Lower lobe of right lung (tissue), 2 donors: ENCODE data around the gene NLRC4. TPM values are rescaled to one million over a fixed set of nuclear protein-coding genes. Genes with fewer than 3 reads are reported as not detected.

Source experiments
- ATAC-seq, 2 donors: fragments of 200-7000 bp; cut with Tn5 transposase; one replicate each; pipeline ENCODE4 v1.9.1; 2020 to 2022; ENCODE audit warnings: mild to moderate bottlenecking in 2 of 2, moderate library complexity in 2 of 2
- DNase-seq: peaks from one replicate; pipeline ENCODE4 v3.0.0-alpha.2; 2020
- H3K27ac ChIP-seq: fragments of 200-600 bp; one replicate; pipeline ENCODE4 v1.8.0; 2022
- H3K27me3 ChIP-seq: fragments of 200-600 bp; one replicate; pipeline ENCODE4 v1.8.0; 2022; ENCODE audit warnings: low read depth
- H3K36me3 ChIP-seq: fragments of 200-600 bp; one replicate; pipeline ENCODE4 v1.8.0; 2022; ENCODE audit warnings: mild to moderate bottlenecking
- H3K4me1 ChIP-seq: fragments of 200-600 bp; one replicate; pipeline ENCODE4 v1.8.0; 2022
- H3K4me3 ChIP-seq: fragments of 200-600 bp; one replicate; pipeline ENCODE4 v1.8.0; 2022; ENCODE audit warnings: mild to moderate bottlenecking
- H3K9me3 ChIP-seq: fragments of 200-600 bp; one replicate; pipeline ENCODE4 v1.8.0; 2022
- CTCF ChIP-seq: fragments of 200-600 bp; IDR thresholded peaks from one replicate; pipeline ENCODE4 v1.8.0; 2022; ENCODE audit warnings: antibody characterized with exemption, mild to moderate bottlenecking
- intact Hi-C: fragments of 100-400 bp; cut with DNase I; formaldehyde crosslinking; loops from one replicate; pipeline ENCODE4 v1.11.0; 2022
- total RNA-seq: library from RNA; stranded (reverse); fragmentation: NEBNext Ultra II Directional; extraction: Animal tissue kit (Norgen Biotek cat#: 25700); gene quantifications from one replicate; pipeline ENCODE4 v1.2.1, GENCODE V29; 2021
- donor health status: DM: no; HTN: yes; CAD: no; lungs with severe emphysema.

The NLRC4 gene
- total RNA-seq, 1 donor from 2014 or later = 24.4 TPM

DNA sequence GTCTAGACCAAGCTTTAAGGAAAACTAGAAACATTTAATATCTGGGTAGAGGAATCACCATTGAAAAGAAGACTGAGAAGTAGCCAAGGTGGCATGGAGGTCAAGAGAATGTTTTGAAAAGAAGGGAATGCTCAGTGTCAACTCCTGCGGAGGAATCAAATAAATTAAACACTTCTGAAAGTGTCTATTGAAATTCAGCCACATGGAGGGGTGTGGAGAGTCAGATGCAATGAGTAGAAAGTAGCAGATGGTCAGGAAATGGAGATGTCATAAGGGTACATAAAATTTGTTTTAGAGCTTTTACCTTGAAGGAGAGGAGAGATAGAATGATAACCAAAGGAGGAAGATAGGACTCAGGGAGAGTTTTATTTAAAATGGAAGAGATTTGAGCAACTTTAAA, 35.1 kb downstream of the NLRC4 start:
- no peak for DNase-seq
- Histone ChIP-seq H3K27me3 (no peaks in the 10 kb centered on the region), H3K4me1 (no peaks in the 10 kb centered on the region), H3K36me3 (peaks cover 21% of the 10 kb centered on the region), H3K9me3 (no peaks in the 10 kb centered on the region), H3K4me3 (no peak overlapping the region), H3K27ac (no peak overlapping the region)
- no peak for ATAC-seq
- TF ChIP-seq CTCF = no peak
- intact Hi-C loops = no loop called here

DNA sequence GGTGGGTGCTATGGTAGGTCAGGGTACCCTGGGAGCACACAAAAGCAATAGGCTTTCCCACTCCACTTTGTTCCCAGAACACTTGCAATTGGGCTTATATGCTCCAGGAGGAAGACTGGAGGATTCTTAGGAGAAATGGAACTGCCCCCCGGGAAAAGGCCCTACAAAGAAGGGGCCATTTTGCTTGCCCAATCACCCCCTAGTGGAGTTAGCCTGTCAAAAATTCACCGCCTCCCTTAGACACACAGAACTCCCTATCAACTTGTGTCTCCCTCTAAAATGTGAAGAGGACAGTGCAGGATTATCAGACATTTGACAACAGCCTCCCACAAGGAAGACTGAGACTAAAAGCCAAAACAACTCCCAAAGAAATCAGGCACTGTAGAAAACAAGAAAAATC, 36.5 kb downstream of the NLRC4 start:
- DNase-seq (no peak), ATAC-seq (no peak)
- TF ChIP-seq CTCF = no peak

GRCh38 chr2:32227492-32227891, 37.2 kb downstream of the NLRC4 start:
- no peaks in the 10 kb centered on the region for H3K4me1 ChIP-seq
- ATAC-seq (no peak), DNase-seq (no peak)
- no peak overlapping the region for H3K4me3 ChIP-seq
- TF ChIP-seq CTCF = no peak
- no peaks in the 10 kb centered on the region for H3K27me3 ChIP-seq
- intact Hi-C loops = no loop called here
- no peaks in the 10 kb centered on the region for H3K9me3 ChIP-seq
- H3K36me3 ChIP-seq = peaks cover 35% of the 10 kb centered on the region
- H3K27ac ChIP-seq = no peak overlapping the region

More for the DNA sequence above, 36.5 kb downstream of the NLRC4 start:
- no peaks in the 10 kb centered on the region for H3K4me1 ChIP-seq
- no peak overlapping the region for H3K4me3 ChIP-seq
- intact Hi-C loops = no loop called here
- H3K9me3 ChIP-seq = no peaks in the 10 kb centered on the region
- H3K27me3 ChIP-seq = no peaks in the 10 kb centered on the region
- H3K36me3 ChIP-seq = peaks cover 28% of the 10 kb centered on the region
- H3K27ac ChIP-seq = no peak overlapping the region

DNA sequence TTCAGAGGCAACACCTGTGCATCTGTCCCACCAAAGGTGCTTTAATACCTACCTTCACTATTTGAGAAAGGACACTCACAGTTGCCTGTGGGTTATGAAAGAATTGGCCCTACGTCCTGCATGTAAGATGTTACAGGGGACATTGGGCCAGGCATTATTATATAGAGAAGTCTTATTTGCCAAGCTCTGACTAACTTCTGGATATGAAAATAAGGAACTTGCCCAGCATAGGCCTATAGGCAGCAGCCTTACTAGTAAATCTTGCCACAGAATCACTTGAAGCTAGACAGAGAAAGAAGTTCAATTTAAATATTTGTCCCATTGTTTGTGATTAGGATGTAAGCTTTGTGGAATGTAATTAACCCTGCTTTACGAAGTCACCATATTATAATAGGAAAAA, 41.7 kb downstream of the NLRC4 start:
- Histone ChIP-seq H3K27me3 (no peaks in the 10 kb centered on the region), H3K9me3 (no peaks in the 10 kb centered on the region), H3K4me3 (no peak overlapping the region), H3K36me3 (peaks cover 75% of the 10 kb centered on the region), H3K27ac (no peak overlapping the region), H3K4me1 (no peaks in the 10 kb centered on the region)
- intact Hi-C loops = no loop called here
- TF ChIP-seq CTCF = no peak
- ATAC-seq (no peak), DNase-seq (no peak)

DNA sequence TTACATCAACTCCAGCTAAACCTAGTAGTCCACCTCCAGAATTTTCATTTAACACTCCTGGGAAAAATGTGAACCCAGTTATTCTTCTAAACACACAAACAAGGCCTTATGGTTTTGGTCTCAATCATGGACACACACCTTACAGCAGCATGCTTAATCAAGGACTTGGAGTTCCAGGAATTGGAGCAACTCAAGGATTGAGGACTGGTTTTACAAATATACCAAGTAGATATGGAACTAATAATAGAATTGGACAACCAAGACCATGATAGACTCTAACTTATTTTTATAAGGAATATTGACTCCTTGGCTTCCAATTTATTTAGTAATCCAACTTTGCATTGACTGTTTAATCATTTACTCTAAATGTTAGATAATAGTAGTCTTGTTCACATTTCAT, 44.2 kb downstream of the NLRC4 start:
- H3K27ac ChIP-seq = no peak overlapping the region
- DNase-seq (no peak), ATAC-seq (no peak)
- peaks cover 63% of the 10 kb centered on the region for H3K36me3 ChIP-seq
- H3K27me3 ChIP-seq = no peaks in the 10 kb centered on the region
- intact Hi-C loops = no loop called here
- H3K9me3 ChIP-seq = no peaks in the 10 kb centered on the region
- no peaks in the 10 kb centered on the region for H3K4me1 ChIP-seq
- TF ChIP-seq CTCF = no peak
- no peak overlapping the region for H3K4me3 ChIP-seq

GRCh38 chr2:32212295-32212694, 52.4 kb downstream of the NLRC4 start:
- DNase-seq (no peak), ATAC-seq (no peak)
- H3K27me3 ChIP-seq = no peaks in the 10 kb centered on the region
- no peak overlapping the region for H3K27ac ChIP-seq
- intact Hi-C loops = no loop called here
- no peak overlapping the region for H3K4me3 ChIP-seq
- no peaks in the 10 kb centered on the region for H3K4me1 ChIP-seq
- no peak for TF ChIP-seq CTCF
- H3K36me3 ChIP-seq = peaks cover 31% of the 10 kb centered on the region
- no peaks in the 10 kb centered on the region for H3K9me3 ChIP-seq
